ENCODE results near the gene SMCO2.
A peak's percentile ranks its signal among the peaks of the same experiment; 100 is the strongest.

The SMCO2 gene

DNA sequence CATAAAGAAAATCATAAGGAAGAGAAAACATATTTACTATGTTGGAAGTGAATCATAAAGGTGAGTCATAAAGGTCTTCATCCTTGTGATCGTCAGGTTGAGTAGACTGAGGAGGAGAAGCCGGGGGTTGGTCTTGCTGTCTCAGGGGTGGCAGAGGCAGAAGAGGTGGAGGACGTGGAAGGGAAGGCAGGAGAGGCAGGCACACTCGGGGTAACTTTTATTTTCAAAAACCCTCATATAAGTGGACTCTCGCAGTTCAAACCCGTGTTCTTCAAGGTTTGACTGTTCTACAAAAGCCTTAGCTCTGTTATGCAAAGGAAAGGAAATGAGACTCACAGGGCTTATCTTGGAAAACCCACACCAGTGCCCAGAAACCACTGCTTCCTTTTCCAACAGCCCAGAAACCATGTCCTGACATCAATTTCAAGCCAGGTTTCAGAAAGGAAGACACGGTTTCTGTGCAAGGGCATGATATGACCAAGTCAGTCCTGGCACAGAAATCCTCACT is 14.0 kb downstream of the SMCO2 start:
- Histone ChIP-seq H2AK5ac (ENCODE audit: low read length, severe bottlenecking) (no peak overlapping the region), H3K27ac (ENCODE audit: low read length, poor library complexity, severe bottlenecking) (no peak overlapping the region)
- WGBS = 77% methylated on average over 7 of the region's 7 CpGs

DNA sequence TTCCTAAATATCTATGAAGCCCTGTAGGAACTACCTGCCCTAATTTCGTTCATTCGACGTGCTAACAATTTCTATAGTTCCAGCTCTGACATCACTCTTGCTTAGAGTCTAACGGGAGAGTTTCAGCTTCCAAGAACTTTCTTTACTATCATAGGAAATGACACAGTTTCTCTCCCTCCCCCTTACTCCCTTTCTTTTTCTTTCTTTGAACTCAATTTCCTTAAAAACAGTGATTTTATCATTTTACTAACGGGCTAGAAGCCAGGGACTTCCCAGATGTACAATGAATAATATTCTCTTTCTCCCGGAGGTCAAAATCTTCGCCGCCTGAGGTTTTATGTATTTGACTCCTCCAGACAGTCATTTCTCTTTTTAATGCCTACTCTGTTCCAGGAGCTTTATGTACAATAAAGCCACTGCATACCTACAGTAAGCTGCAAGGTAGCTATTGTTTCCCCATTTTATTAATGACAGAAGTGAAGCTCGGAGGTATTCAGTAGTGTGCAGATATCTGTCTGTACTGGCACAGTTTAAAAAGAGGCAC is 15.7 kb downstream of the SMCO2 start:
- Histone ChIP-seq H3K4me3 (ENCODE audit: insufficient read depth in 1 of 2, low read depth in 1 of 2, low read length in 2 of 2) (peak overlapping the region in 1 of 2 experiments; percentile 69), H3K18ac (ENCODE audit: low read depth in 1 of 2, low read length in 2 of 2) (no peak overlapping the region), H2BK120ac (ENCODE audit: low read depth, low read length) (no peak overlapping the region), H3K27me3 (ENCODE audit: control insufficient read depth in 1 of 2, insufficient read depth in 1 of 2, low read length in 2 of 2) (no peaks in the 10 kb centered on the region), H2AK5ac (ENCODE audit: low read length, severe bottlenecking) (no peak overlapping the region), H2BK5ac (ENCODE audit: low read depth, low read length, poor library complexity, severe bottlenecking) (no peak overlapping the region), H4K91ac (ENCODE audit: low read length) (no peak overlapping the region), H2AFZ (ENCODE audit: low read depth, low read length) (no peak overlapping the region), H3K9me3 (ENCODE audit: control insufficient read depth, low read length) (no peaks in the 10 kb centered on the region), H3K4me2 (ENCODE audit: low read length, poor library complexity, severe bottlenecking) (no peak overlapping the region), H3K4me1 (ENCODE audit: control insufficient read depth, insufficient read depth, low read depth, low read length) (no peaks in the 10 kb centered on the region), H3K27ac (ENCODE audit: low read length, poor library complexity, severe bottlenecking) (no peak overlapping the region), H3K4ac (ENCODE audit: low read depth in 1 of 2, low read length in 2 of 2) (no peak overlapping the region), H4K8ac (ENCODE audit: low read length) (no peak overlapping the region), H3K14ac (ENCODE audit: low read length in 2 of 2) (no peak overlapping the region), H2BK15ac (ENCODE audit: low read depth, poor library complexity, severe bottlenecking) (no peak overlapping the region), H3K9ac (ENCODE audit: low read length) (peak overlapping the region; percentile 85), H2BK12ac (ENCODE audit: low read length in 2 of 2) (no peak overlapping the region), H3K36me3 (ENCODE audit: control insufficient read depth in 1 of 2, insufficient read depth in 2 of 2, low read depth in 1 of 2, low read length in 2 of 2) (no peaks in the 10 kb centered on the region), H3K79me1 (replicated peaks; ENCODE audit: low read length, poor library complexity, severe bottlenecking) (no peaks in the 10 kb centered on the region), H3K23ac (ENCODE audit: low read length in 2 of 2) (no peak overlapping the region)
- DNase-seq = no peak
- WGBS = 89% methylated on average over 8 of the region's 9 CpGs

More for the DNA sequence above, 14.0 kb downstream of the SMCO2 start:
- Histone ChIP-seq H3K27me3 (ENCODE audit: control insufficient read depth in 1 of 2, insufficient read depth in 1 of 2, low read length in 2 of 2) (no peaks in the 10 kb centered on the region), H3K36me3 (ENCODE audit: control insufficient read depth in 1 of 2, insufficient read depth in 2 of 2, low read depth in 1 of 2, low read length in 2 of 2) (no peaks in the 10 kb centered on the region), H4K91ac (ENCODE audit: low read length) (no peak overlapping the region), H2BK120ac (ENCODE audit: low read depth, low read length) (no peak overlapping the region), H2BK12ac (ENCODE audit: low read length in 2 of 2) (no peak overlapping the region), H2BK5ac (ENCODE audit: low read depth, low read length, poor library complexity, severe bottlenecking) (no peak overlapping the region), H3K23ac (ENCODE audit: low read length in 2 of 2) (no peak overlapping the region), H3K79me1 (replicated peaks; ENCODE audit: low read length, poor library complexity, severe bottlenecking) (no peaks in the 10 kb centered on the region), H4K8ac (ENCODE audit: low read length) (no peak overlapping the region), H3K9me3 (ENCODE audit: control insufficient read depth, low read length) (no peaks in the 10 kb centered on the region), H3K18ac (ENCODE audit: low read depth in 1 of 2, low read length in 2 of 2) (no peak overlapping the region), H3K4ac (ENCODE audit: low read depth in 1 of 2, low read length in 2 of 2) (no peak overlapping the region), H3K4me1 (ENCODE audit: control insufficient read depth, insufficient read depth, low read depth, low read length) (no peaks in the 10 kb centered on the region), H2BK15ac (ENCODE audit: low read depth, poor library complexity, severe bottlenecking) (no peak overlapping the region), H3K4me2 (ENCODE audit: low read length, poor library complexity, severe bottlenecking) (no peak overlapping the region), H3K4me3 (ENCODE audit: insufficient read depth in 1 of 2, low read depth in 1 of 2, low read length in 2 of 2) (no peak overlapping the region), H2AFZ (ENCODE audit: low read depth, low read length) (no peak overlapping the region), H3K14ac (ENCODE audit: low read length in 2 of 2) (no peak overlapping the region), H3K9ac (ENCODE audit: low read length) (no peak overlapping the region)
- DNase-seq = no peak

DNA sequence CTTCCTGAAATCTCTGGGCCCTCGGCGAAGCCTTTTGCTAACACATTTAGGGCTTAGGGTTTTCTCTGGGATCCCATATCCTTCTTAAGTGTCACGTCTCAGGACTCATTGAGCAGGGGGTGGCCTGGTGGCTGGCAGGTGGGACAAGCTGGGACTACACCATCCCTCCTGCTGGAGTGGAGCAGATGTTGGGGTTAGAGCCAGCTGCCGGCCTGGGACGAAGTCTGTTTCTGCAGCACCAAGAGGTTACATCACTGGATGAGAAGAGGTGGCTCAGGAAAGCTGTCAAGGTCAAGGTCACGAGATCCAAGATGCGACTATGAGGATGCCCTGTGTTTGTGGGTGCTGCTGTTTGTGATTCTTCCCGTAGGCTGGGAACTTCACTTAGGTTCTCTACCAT is 16.3 kb downstream of the SMCO2 start:
- Histone ChIP-seq H3K18ac (ENCODE audit: low read depth in 1 of 2, low read length in 2 of 2) (no peak overlapping the region), H3K4me2 (ENCODE audit: low read length, poor library complexity, severe bottlenecking) (no peak overlapping the region), H4K91ac (ENCODE audit: low read length) (no peak overlapping the region), H2BK15ac (ENCODE audit: low read depth, poor library complexity, severe bottlenecking) (no peak overlapping the region), H4K8ac (ENCODE audit: low read length) (no peak overlapping the region), H3K9ac (ENCODE audit: low read length) (peak overlapping the region; percentile 85), H3K27ac (ENCODE audit: low read length, poor library complexity, severe bottlenecking) (no peak overlapping the region), H2BK120ac (ENCODE audit: low read depth, low read length) (no peak overlapping the region), H3K36me3 (ENCODE audit: control insufficient read depth in 1 of 2, insufficient read depth in 2 of 2, low read depth in 1 of 2, low read length in 2 of 2) (no peaks in the 10 kb centered on the region), H3K4ac (ENCODE audit: low read depth in 1 of 2, low read length in 2 of 2) (no peak overlapping the region), H3K4me3 (ENCODE audit: insufficient read depth in 1 of 2, low read depth in 1 of 2, low read length in 2 of 2) (peak overlapping the region in 1 of 2 experiments; percentile 69), H2BK5ac (ENCODE audit: low read depth, low read length, poor library complexity, severe bottlenecking) (no peak overlapping the region), H2AK5ac (ENCODE audit: low read length, severe bottlenecking) (no peak overlapping the region), H3K79me1 (replicated peaks; ENCODE audit: low read length, poor library complexity, severe bottlenecking) (no peaks in the 10 kb centered on the region), H3K9me3 (ENCODE audit: control insufficient read depth, low read length) (no peaks in the 10 kb centered on the region), H3K14ac (ENCODE audit: low read length in 2 of 2) (no peak overlapping the region), H3K4me1 (ENCODE audit: control insufficient read depth, insufficient read depth, low read depth, low read length) (no peaks in the 10 kb centered on the region), H3K23ac (ENCODE audit: low read length in 2 of 2) (no peak overlapping the region), H2BK12ac (ENCODE audit: low read length in 2 of 2) (no peak overlapping the region), H2AFZ (ENCODE audit: low read depth, low read length) (no peak overlapping the region), H3K27me3 (ENCODE audit: control insufficient read depth in 1 of 2, insufficient read depth in 1 of 2, low read length in 2 of 2) (no peaks in the 10 kb centered on the region)
- WGBS = 85% methylated on average over 8 of the region's 8 CpGs
- no peak for DNase-seq

DNA sequence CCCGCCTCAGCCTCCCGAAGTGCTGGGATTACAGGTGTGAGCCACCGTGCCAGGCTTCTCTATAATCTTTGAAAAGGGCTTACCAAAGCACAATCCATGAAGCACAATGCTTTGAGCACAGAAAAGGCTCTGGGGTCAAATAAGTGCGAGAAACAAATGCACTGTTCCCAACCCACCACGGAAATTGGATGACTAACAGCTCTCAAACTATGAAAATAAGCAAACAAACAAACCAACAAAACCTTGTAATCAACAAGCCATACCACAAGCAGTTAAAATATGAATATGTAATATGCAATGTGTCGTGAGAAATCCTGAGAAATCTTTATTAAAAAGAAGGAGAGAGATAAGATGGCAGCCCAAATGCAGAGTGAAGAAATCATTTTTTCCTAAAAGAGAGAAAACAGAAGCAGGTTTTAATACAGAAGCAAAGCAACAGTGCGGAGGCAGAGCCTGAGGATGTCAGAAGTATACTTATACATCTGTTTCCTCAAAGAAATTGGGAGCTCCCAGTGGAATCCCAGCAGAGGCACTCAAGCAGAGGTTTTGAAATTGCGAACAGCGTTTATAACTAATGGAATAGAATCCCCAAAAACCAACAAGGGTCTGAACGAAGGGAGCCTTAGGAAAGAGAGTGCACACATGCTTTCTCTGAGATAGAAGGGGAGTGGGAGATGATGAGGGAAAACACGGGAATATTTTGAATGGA is 17.1 kb downstream of the SMCO2 start:
- no peak overlapping the region for H4K91ac ChIP-seq (ENCODE audit: low read length)
- no peak overlapping the region for H3K27ac ChIP-seq (ENCODE audit: low read length, poor library complexity, severe bottlenecking)
- H3K9ac ChIP-seq (ENCODE audit: low read length) = peak overlapping the region; percentile 60
- H2BK120ac ChIP-seq (ENCODE audit: low read depth, low read length) = no peak overlapping the region
- H3K4me1 ChIP-seq (ENCODE audit: control insufficient read depth, insufficient read depth, low read depth, low read length) = no peaks in the 10 kb centered on the region
- H3K23ac ChIP-seq (ENCODE audit: low read length in 2 of 2) = no peak overlapping the region
- 86% methylated on average over 11 of the region's 11 CpGs for WGBS
- no peak overlapping the region for H3K4me2 ChIP-seq (ENCODE audit: low read length, poor library complexity, severe bottlenecking)
- H2BK12ac ChIP-seq (ENCODE audit: low read length in 2 of 2) = no peak overlapping the region
- H3K36me3 ChIP-seq (ENCODE audit: control insufficient read depth in 1 of 2, insufficient read depth in 2 of 2, low read depth in 1 of 2, low read length in 2 of 2) = no peaks in the 10 kb centered on the region
- no peak overlapping the region for H2AK5ac ChIP-seq (ENCODE audit: low read length, severe bottlenecking)
- no peak overlapping the region for H2BK15ac ChIP-seq (ENCODE audit: low read depth, poor library complexity, severe bottlenecking)
- H4K8ac ChIP-seq (ENCODE audit: low read length) = no peak overlapping the region
- no peaks in the 10 kb centered on the region for H3K27me3 ChIP-seq (ENCODE audit: control insufficient read depth in 1 of 2, insufficient read depth in 1 of 2, low read length in 2 of 2)
- H2BK5ac ChIP-seq (ENCODE audit: low read depth, low read length, poor library complexity, severe bottlenecking) = no peak overlapping the region
- H3K9me3 ChIP-seq (ENCODE audit: control insufficient read depth, low read length) = no peaks in the 10 kb centered on the region
- no peak overlapping the region for H3K18ac ChIP-seq (ENCODE audit: low read depth in 1 of 2, low read length in 2 of 2)
- H3K14ac ChIP-seq (ENCODE audit: low read length in 2 of 2) = no peak overlapping the region
- no peaks in the 10 kb centered on the region for H3K79me1 ChIP-seq (replicated peaks; ENCODE audit: low read length, poor library complexity, severe bottlenecking)
- peak overlapping the region in 1 of 2 experiments; percentile 47 for H3K4me3 ChIP-seq (ENCODE audit: insufficient read depth in 1 of 2, low read depth in 1 of 2, low read length in 2 of 2)
- no peak for DNase-seq
- H2AFZ ChIP-seq (ENCODE audit: low read depth, low read length) = no peak overlapping the region
- H3K4ac ChIP-seq (ENCODE audit: low read depth in 1 of 2, low read length in 2 of 2) = no peak overlapping the region

Data from mesenchymal stem cell (in vitro differentiated cells and primary cell).